GM18907 (cell line): ENCODE measurements around the gene NRIP2.
A peak's percentile ranks its signal among the peaks of the same experiment; 100 is the strongest.

Experiments
- ATAC-seq: cut with Tn5 transposase; IDR thresholded peaks from one replicate; pipeline ENCODE4 v1.9.1; 2021; ENCODE audit warnings: mild to moderate bottlenecking, moderate library complexity; ENCODE audit not compliant: unreplicated experiment

The NRIP2 gene

DNA sequence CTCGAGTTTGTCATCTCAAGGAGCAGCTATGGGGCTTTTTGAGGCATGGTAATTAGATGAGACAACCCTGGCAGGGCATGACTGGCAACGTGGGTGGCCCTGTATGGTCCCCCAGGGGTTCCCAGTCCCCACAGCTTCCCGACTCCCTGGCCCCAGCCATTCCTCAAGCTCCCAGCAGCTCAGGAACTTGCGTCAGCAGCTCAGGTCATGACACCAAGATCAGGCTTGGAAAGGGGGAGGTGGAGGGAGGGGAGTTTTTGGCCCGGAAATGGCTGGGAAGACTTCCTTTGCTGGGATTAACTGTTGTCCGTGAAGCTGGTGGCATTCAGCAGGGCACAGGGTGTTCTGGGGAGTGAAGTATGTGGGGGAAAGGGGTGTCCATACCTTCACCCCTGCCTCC is 10.4 kb upstream of the NRIP2 start:
- no peak for ATAC-seq

- ATAC-seq, result no peak
These were observed 10.0 kb upstream of the NRIP2 start for GRCh38 chr12:2844786-2845185.

- no peak for ATAC-seq
These were observed 8.1 kb upstream of the NRIP2 start for GRCh38 chr12:2842948-2843347.

DNA sequence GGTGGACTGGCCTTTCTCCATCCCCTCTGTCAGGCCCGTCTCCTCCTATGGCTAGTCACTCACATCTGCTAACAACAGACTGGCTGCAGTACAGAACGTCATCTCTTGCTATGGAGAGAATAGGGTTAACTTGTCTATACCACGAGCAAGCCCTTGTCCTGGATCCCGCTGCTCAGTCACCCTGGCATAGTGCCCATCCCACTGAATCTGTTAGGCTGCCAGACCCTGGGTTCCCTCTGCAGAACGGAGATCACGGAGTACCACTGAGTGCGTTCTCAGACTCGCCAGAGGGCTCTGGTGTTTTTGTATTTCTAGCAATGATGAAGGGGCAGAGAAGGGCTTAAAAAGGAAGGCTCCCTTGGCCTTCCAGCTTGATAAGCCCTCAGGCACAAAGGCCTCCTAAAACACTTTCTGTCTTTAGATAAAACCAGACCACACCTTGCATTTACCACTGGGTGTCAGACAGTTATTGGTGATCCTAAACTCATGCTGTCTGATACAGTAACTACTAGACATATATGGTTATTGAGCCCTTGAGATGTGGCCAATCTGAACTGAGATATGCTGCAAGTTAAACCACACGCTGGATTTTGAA is 6.3 kb upstream of the NRIP2 start:
- no peak for ATAC-seq

DNA sequence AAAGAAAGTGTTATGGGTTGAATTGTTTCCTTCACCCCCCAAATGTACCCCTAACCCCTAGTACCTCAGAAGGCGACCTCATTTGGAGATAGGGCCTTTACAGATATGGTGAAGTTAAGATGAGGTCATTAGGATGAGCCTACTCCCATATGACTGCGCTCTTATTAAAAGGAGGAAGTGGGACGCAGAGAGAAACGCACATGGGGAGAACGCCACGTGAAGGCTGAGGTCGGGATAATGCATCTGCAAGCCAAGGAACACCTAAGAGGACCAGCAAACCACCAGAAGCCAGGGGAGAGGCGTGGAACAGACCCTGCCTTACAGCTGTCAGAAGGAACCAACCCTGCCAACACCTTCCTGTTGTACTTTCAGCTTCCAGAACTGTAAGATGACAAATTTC is 1.7 kb upstream of the NRIP2 start:
- no peak for ATAC-seq

GRCh38 chr12:2835691-2836403 is 1.0 kb upstream of the NRIP2 start:
- ATAC-seq, result no peak

DNA sequence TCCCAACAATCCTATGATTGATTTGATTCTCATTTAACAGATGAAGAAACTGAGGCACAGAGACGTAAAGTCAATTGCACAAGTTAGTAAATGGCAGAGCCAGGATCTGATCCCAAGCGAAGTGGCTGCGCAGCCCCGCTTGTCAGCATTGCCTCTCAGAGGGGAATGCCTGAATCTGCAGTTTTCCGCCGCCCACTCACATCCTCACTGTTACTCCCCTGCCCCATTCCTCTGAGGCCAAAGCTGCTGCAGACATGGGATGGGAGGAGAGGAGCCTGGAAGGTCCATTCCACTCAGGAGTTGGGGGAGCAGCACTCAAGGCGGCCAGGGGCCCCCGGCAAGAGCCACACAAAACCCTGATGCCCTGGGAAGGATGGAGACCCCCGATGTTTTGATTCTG is 1.0 kb downstream of the NRIP2 start:
- no peak for ATAC-seq

DNA sequence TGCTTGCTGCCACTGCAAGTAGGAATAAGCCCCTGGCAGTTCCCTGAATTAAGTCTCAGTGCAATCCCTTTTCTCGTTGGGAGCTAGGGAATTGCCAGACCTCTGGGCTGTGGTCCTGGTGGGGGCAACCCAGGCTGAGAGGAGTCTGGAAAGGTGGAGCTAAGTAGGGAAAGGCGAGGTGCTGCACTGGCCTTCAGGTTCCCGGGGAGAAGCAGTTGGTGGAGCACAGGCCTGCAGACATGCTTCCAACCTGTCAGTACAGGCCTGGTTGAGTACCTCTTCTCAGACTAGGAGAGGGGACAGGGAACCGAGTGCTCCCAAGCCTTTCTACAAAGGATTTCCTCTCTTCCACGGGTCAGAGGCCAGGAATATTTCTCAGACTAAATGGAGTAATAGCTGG is 1.5 kb downstream of the NRIP2 start:
- ATAC-seq, result no peak

DNA sequence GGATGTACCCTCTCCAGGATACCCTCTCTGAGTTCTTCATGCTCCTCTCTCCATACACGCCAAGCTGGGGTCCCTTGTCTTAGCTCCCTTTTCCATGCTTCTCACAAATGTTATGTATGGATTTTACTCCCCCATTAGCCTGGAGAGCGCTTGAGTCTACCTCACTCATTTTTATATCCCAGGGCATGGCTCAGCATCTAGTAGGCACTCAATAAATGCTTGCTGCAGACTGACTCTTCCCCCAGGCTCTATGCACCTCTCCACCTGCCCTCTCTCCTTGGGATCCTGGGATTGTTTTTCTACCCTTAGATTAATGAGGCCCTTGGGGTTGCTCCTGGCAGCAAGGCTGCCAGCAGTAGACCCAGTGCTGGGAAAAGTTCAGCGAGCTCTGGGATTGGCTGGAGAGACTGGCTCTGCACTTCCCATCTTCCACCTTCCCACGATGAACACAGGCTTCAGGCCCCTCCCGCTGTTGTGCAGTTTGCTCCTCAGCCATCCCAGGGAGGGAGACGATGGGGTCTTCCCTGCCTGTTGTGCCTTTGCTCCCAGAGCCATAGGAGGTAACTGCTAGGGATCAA is 2.2 kb downstream of the NRIP2 start:
- ATAC-seq, result no peak

DNA sequence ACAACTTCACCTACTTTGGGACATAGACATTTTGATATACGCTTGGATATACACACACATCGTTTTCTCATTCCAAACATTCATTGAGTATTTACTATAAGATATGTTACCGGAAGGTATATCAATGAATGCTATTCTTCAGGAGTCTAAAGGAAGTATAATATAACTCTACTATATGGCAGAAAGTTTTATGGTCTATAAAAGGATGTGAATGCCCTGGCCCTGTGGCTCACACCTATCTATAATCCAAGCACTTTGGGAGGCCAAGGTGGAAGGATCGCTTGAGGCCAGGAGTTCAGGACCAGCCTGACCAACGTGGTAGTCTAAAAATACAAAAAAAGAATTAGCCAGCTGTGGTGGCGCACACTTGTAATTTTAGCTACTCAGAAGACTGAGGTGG is 5.6 kb downstream of the NRIP2 start:
- ATAC-seq, result no peak

- ATAC-seq, result no peak
These were observed 7.9 kb downstream of the NRIP2 start for GRCh38 chr12:2826721-2827515.

- ATAC-seq, result no peak
These were observed 8.8 kb downstream of the NRIP2 start for GRCh38 chr12:2826036-2826435.

DNA sequence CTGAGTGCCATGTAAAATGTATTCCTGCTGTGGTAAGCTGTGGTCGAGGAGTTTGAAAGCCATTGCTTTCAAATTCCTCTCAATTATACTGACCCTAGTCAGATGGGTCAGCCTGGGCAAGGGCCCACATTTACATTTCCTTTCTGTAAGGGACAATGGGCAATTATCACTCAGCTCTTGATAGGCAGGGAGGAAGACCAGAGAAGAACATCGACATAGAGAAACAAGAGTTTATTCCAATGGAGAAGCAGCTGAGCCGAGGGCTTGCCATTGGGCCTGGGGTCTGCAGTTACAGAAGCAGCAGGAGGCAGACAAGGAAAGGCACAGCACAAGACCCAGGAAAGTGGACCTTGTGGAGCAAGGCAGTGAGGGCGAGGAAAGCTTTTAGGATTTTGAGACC is 9.7 kb downstream of the NRIP2 start:
- no peak for ATAC-seq

DNA sequence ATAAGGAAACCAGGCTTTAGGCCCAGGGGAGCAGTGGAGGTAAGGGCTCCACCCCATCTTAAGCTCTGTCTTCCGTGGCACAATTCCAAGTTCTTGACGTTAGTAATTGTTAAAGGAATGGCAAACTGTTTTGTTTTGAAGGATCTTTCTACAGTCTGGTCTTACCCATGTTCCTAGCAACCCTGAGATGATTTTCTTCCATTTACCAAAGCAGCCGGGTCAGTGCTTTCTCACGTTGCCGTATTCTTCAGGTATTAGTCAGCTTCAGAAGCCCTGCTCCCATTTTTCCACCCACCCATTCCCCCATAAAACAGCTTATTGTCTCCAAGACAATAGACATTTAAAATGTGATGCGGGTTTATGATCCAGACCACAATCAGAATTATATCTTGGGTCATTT is 10.3 kb downstream of the NRIP2 start:
- no peak for ATAC-seq

- ATAC-seq, result no peak
These were observed 11.4 kb downstream of the NRIP2 start for GRCh38 chr12:2823483-2823882.

GRCh38 chr12:2820432-2820831 is 14.4 kb downstream of the NRIP2 start:
- ATAC-seq, result no peak

GRCh38 chr12:2819810-2820209 is 15.0 kb downstream of the NRIP2 start:
- ATAC-seq, result no peak

GRCh38 chr12:2813214-2814185 is 21.3 kb downstream of the NRIP2 start:
- ATAC-seq, result peak; percentile 43

DNA sequence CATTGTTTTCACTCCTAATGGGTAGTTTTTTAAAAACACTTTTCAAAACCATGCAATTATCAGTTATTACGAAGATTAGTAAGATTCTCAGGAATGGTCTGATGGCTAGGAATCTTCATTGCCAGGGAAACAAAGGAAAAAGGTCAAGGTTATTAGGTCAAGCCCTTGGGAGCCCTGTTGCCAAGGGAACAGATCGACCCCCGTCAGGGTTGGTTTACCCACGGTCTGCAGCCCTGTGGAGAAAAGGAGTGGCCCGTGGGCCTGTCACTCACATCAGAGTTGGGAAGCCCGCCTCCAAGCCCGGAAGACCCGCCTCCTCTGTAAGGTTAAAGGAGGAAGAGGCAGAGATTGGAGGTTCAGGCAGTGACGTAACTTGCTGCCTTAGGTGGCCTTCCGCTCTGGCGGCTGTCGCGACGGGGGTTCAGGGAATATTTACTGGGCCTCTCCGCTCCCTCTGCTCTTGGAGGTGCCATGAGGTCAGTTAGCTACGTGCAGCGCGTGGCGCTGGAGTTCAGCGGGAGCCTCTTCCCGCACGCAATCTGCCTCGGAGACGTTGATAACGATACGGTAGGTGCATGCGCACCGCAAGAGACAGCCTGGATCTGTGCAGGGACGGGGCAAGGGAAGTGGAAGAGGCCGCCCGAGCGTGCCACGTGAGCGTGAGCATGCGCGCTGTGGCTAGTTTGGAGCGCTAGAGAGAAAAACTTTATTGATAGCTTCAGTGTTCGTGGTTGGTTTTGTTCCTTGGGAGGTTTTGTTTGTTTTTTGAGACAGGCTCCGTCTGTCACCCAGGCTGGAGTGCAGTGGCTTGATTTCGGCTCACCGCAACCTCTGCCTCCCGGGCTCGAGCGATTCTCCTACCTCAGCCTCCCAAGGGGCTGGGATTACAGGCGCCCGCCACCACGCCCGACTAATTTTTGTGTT is 22.3 kb downstream of the NRIP2 start, which contains the start of gene ITFG2:
TSS of gene ITFG2 (plus strand) at position 379 of the 924 bp plus-strand sequence. CDS start at position 472, 93 bp downstream.
- peak; percentile 95 for ATAC-seq
